ENCODE measurements around the gene ZMAT5. TPM values are rescaled to one million over a fixed set of nuclear protein-coding genes. Genes with fewer than 3 reads are reported as not detected.

Gene ZMAT5
- polyA plus RNA-seq, 1 experiment = 16.4 TPM

DNA sequence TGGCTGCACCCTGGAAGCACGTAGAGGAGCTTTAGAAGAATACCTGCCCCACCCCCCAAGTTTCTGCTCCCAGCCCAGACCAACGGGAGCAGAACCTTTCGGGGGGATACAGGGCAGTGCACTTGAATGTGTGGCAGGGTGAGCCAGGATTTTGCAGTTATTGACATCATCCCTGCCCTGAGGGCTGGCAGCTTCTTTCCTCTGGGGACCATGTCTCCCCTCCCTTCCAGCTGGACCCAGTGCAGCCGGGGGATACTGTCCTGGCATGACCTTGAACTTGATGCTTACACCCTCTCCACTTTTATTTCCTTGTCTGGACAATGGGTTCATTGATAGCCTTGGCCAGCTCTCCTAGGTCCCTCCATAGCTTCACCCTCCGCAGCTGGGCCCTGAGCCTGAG is 51.1 kb downstream of the ZMAT5 start:
- no peak overlapping the region for H3K27ac ChIP-seq (ENCODE audit: low read depth, low read length)
- H3K4me3 ChIP-seq (ENCODE audit: low read depth, low read length) = no peak overlapping the region
- DNase-seq (ENCODE audit: low read depth, low spot score) = no peak
- no peaks in the 10 kb centered on the region; the same call in 1 of the 2 replicates for H3K9me3 ChIP-seq (ENCODE audit: control insufficient read depth, insufficient read depth, low read length)
- no peak for TF ChIP-seq CTCF (IDR thresholded peaks at IDR 0.05; ENCODE audit: low read depth, low read length)
- CTCF ChIA-PET = no interaction called here
- POLR2A ChIA-PET = interaction anchor here (0.6 kb wide), 1 partner anchor 21 kb away, joined by 3 read pairs; no protein-coding TSS in a partner anchor
- H3K27me3 ChIP-seq (ENCODE audit: control insufficient read depth, insufficient read depth, low read length) = peaks cover 61% of the 10 kb centered on the region

GRCh38 chr22:29715240-29715639 is 51.6 kb downstream of the ZMAT5 start:
- POLR2A ChIA-PET = interaction anchor here (0.6 kb wide), 1 partner anchor 21 kb away, joined by 3 read pairs; no protein-coding TSS in a partner anchor
- H3K4me3 ChIP-seq (ENCODE audit: low read depth, low read length) = no peak overlapping the region
- no peak overlapping the region for H3K27ac ChIP-seq (ENCODE audit: low read depth, low read length)
- H3K27me3 ChIP-seq (ENCODE audit: control insufficient read depth, insufficient read depth, low read length) = peaks cover 64% of the 10 kb centered on the region
- no peak for TF ChIP-seq CTCF (IDR thresholded peaks at IDR 0.05; ENCODE audit: low read depth, low read length)
- CTCF ChIA-PET = no interaction called here
- DNase-seq (ENCODE audit: low read depth, low spot score) = no peak
- H3K9me3 ChIP-seq (ENCODE audit: control insufficient read depth, insufficient read depth, low read length) = no peaks in the 10 kb centered on the region; the same call in 1 of the 2 replicates

DNA sequence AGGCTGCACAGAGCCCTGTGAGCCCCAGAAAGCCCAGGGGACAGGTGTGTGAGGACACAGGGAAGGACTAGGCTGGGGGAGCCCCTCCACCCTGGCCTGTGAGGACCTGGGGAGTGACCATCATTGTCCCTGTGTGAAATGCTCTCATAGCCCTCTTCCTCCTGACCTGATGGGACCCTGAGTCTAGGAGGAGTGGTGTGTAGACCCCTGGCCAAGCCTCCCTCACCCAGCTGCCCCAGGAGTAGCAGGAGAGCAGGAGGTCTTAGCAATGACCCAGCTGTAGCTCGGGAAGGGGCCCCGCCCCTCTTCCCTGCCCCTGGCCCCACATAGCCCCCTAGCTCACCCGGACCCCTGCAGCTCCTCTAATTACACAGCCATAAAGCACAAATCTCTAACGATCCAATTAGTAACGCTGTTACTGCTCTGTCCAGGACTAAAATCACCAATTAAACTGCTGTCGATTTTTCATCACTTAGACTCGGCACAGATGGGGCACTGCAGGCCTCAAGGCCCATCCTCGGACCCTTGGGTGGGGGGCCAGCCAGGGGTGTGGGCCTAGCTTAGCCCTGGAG is 53.6 kb downstream of the ZMAT5 start:
- TF ChIP-seq CTCF (IDR thresholded peaks at IDR 0.05; ENCODE audit: low read depth, low read length) = no peak
- H3K4me3 ChIP-seq (ENCODE audit: low read depth, low read length) = no peak overlapping the region
- no peak for DNase-seq (ENCODE audit: low read depth, low spot score)
- H3K9me3 ChIP-seq (ENCODE audit: control insufficient read depth, insufficient read depth, low read length) = no peaks in the 10 kb centered on the region; the same call in 1 of the 2 replicates
- ChIA-PET POLR2A (no interaction called here), CTCF (no interaction called here)
- H3K27ac ChIP-seq (ENCODE audit: low read depth, low read length) = no peak overlapping the region
- peaks cover 57% of the 10 kb centered on the region for H3K27me3 ChIP-seq (ENCODE audit: control insufficient read depth, insufficient read depth, low read length)

DNA sequence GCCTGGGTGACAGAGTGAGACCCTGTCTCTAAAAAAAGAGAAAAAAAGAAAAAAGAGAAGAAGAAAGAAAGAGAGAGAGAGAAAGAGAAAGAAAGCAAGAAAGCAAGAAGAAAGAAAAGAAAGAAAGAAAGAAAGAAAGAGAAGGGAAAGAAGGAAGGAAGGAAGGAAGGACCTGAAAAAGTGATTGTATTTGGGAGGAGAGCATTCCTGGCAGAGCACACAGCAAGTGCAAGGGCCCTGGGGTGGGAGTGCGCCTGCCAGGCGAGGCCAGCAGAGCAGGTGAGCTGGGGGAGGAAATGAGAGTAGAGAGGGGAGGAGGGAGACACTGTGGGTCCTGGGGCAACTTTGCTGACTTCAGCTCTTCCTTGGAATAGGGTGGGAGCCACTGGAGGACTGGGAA is 54.7 kb downstream of the ZMAT5 start:
- CTCF ChIA-PET = no interaction called here

More for the DNA sequence above, 54.7 kb downstream of the ZMAT5 start:
- Histone ChIP-seq H3K9me3 (ENCODE audit: control insufficient read depth, insufficient read depth, low read length) (no peaks in the 10 kb centered on the region; the same call in 1 of the 2 replicates), H3K27me3 (ENCODE audit: control insufficient read depth, insufficient read depth, low read length) (peaks cover 53% of the 10 kb centered on the region), H3K4me3 (ENCODE audit: low read depth, low read length) (no peak overlapping the region), H3K27ac (ENCODE audit: low read depth, low read length) (no peak overlapping the region)
- POLR2A ChIA-PET = interaction anchor here (0.6 to 0.7 kb wide), 2 partner anchors 153 to 167 kb away, joined by 6 to 11 read pairs; no protein-coding TSS in a partner anchor
- no peak for DNase-seq (ENCODE audit: low read depth, low spot score)
- no peak for TF ChIP-seq CTCF (IDR thresholded peaks at IDR 0.05; ENCODE audit: low read depth, low read length)
